Cardiac fibroblast (primary cell): Measurements from ENCODE around the gene CHGA.
A peak's percentile ranks its signal among the peaks of the same experiment; 100 is the strongest.

Experiments used
- DNase-seq, 2 donors: peaks; one replicate each; pipeline versions ENCODE4 v3.0.0 to v3.0.0-alpha.2; 2010; ENCODE audit warnings: low read depth in 2 of 2
- H3K4me3 ChIP-seq, 2 donors: replicated peaks in 1 of 2; 1 replicate in 1 of 2; 2 replicates in 1 of 2; pipeline ENCODE4 v1.5.1; 2011; ENCODE audit warnings: low read depth in 2 of 2, low read length in 2 of 2, mild to moderate bottlenecking in 2 of 2, moderate library complexity in 1 of 2
- TF ChIP-seq, protein P1 (sequence below): IDR thresholded peaks from one replicate; pipeline ENCODE4 v1.5.1; 2011; ENCODE audit warnings: low read depth, mild to moderate bottlenecking, low read length, inconsistent platforms

Gene CHGA

DNA sequence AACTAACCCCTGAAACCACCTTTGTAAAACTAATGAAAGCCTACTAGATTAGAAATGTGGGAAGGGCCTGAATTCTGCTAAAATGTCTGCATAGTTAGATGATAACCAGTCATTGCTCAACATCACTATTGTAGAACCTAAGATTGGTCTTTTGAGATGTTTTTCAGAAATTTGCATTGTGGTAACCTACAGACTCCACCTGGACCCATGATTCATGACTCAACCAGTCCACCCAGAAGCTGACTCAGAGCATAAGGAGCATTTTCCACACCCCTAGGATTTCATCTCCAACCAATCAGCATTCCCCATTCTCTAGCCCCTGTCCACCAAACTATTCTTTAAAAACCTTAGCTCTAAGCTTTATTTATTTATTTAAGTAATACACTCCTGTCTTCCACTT lies 30.4 kb upstream of the CHGA start:
- H3K4me3 ChIP-seq, result no peak overlapping the region
- DNase-seq, result peak in 1 of 2 donors; percentile 17
- TF ChIP-seq, protein P1, sequence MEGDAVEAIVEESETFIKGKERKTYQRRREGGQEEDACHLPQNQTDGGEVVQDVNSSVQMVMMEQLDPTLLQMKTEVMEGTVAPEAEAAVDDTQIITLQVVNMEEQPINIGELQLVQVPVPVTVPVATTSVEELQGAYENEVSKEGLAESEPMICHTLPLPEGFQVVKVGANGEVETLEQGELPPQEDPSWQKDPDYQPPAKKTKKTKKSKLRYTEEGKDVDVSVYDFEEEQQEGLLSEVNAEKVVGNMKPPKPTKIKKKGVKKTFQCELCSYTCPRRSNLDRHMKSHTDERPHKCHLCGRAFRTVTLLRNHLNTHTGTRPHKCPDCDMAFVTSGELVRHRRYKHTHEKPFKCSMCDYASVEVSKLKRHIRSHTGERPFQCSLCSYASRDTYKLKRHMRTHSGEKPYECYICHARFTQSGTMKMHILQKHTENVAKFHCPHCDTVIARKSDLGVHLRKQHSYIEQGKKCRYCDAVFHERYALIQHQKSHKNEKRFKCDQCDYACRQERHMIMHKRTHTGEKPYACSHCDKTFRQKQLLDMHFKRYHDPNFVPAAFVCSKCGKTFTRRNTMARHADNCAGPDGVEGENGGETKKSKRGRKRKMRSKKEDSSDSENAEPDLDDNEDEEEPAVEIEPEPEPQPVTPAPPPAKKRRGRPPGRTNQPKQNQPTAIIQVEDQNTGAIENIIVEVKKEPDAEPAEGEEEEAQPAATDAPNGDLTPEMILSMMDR, result no peak

DNA sequence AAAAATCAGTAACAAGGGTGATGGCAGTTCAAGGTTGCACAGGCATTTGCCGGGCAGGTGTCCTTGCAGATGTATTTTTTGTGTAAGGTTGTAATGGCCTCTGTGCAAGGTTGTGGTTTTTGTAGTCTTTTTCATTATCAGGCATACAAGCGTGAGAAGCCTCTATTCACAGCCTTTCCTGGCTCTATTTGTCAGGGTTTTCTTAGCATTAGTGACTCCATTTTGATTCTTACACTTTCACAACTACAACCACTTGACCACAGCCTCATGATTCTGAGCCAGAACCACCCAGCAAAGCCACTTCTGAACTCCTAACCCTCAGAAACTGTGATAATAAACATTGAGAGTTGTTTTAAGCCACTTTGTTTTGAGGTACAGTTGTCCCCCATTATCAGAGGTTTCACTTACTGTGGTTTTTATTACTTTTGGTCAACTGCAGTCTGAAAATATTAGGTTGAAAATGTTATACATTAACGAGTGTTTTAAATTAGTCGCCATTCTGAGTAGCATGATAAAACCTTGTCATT lies 27.5 kb upstream of the CHGA start:
- TF ChIP-seq, protein P1, result no peak
- H3K4me3 ChIP-seq, result no peak overlapping the region
- no peak for DNase-seq

DNA sequence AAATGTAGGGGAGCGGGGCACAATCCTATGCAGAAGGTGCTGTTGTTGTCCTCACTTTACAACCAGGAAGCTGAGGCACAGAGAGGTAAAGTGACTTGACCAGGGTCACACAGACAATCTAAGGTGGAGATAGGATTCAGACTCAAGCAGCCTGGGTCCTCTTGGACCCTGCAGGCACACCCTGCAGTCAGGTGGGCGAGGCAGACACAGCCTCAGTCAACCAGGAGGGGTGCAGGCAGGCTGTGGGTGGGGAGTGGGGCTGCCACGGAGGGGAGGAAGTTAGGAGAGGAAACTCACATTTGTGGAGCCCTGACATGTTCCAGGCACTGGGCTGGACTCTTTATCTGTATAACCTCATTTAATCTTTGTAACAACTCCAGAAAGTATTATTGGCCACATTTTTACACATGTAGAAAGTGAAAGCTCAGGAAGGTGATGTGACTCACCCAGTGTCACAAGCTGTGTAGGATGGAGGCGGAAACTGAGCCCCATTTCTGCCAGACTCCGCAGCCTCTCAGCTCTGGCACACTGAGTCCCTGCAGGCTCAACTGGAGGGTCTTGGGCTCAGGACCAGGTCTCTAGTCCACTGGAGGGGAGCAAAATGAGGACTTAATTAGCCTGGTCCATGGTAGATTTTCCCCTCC lies 24.9 kb upstream of the CHGA start:
- TF ChIP-seq, protein P1, result no peak
- no peak overlapping the region for H3K4me3 ChIP-seq
- DNase-seq, result no peak

DNA sequence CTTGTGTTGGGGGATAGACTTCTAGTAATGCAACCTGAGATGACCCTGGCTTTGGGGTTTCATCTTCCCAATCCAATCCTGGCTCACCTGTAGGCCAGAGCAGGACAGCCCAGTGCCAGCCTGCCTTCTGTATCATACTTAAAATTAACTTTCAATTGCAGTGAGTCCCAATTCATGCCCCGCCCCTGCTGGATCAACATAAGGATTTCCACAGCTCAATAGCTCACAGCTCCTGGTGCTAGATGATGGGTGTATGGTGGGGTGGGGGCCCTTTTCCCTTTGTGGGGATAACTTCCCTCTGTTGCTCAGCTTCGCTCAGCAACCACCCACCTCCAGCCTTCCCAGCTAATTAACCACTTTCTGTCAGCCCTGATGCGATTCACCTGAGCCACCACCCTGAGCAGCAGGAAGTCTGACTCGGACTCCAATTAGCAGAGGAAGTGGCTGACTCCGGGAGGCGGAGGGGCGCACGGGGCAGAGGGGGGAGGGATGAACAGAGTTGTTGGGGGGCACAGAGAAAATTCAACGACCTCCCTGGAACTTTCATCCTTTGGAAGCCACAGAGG lies 24.3 kb upstream of the CHGA start:
- H3K4me3 ChIP-seq, result no peak overlapping the region
- DNase-seq, result no peak
- TF ChIP-seq, protein P1, result no peak

DNA sequence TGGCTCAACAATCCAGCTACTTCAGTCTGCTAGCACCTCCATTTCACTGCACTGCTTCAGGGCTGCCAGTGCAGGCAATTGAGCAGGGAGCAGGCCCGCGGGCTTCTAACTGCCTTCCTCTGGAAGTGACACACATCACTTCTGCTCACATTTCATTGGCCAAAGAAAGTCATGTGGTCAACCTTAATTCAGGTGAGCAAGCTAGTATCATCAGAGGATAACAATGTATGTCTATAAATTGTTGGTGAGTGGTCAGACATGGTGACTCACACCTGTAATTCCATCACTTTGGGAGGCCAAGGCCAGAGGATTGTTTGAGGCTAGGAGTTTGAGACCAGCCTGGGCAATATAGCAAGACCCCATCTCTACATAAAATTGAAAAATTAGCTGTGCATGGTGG lies 22.3 kb upstream of the CHGA start:
- DNase-seq, result no peak
- H3K4me3 ChIP-seq, result no peak overlapping the region
- TF ChIP-seq, protein P1, result no peak

DNA sequence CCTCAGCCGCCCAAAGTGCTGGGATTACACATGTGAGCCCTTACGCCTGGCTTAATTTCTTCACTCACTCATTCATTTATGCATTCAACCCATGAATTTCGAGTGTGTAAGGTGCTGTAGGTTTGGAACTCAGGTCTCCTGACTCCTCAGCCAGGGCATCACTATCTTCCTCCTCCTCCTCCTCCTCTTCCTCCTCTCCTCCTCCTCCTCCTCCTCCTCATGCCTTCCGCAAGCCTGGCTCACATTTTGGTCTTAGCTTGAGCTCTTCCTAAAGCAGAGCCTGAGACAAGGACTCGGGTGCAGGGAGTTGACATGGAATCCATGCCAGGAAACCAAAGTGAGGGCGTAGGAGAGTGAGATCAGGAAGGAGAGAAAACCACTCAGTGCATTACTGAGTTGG lies 20.8 kb upstream of the CHGA start:
- TF ChIP-seq, protein P1, result no peak
- H3K4me3 ChIP-seq, result no peak overlapping the region
- no peak for DNase-seq
